ENCODE measurements around the gene RPRML. TPM values are rescaled to one million over a fixed set of nuclear protein-coding genes. Genes with fewer than 3 reads are reported as not detected.

RPRML gene
- total and polyA plus RNA-seq, 3 experiments from 2014 or later: not detected

GRCh38 chr17:46974086-46974485 is 5.0 kb downstream of the RPRML start:
- Mint-ChIP-seq H3K4me1 (peaks cover 7 to 10% (median 8%) of the 10 kb centered on the region in 3 donors), H3K36me3 (peaks cover 4 to 8% (median 4%) of the 10 kb centered on the region in 3 donors), H3K27me3 (peaks cover 18 to 27% of the 10 kb centered on the region in 2 donors), H3K27ac (peak overlapping the region in 1 of 8 donors; percentile 9), H3K9me3 (peaks cover 0 to 4% (median 0%) of the 10 kb centered on the region in 5 donors), H3K4me3 (no peak overlapping the region)
- Histone ChIP-seq H3K4me1 (ENCODE audit: insufficient read depth, low read length) (no peaks in the 10 kb centered on the region), H3K9me3 (ENCODE audit: low read length) (no peaks in the 10 kb centered on the region), H3K27ac (ENCODE audit: low read depth, low read length) (no peak overlapping the region), H3K4me3 (ENCODE audit: low read length) (no peak overlapping the region), H3K36me3 (ENCODE audit: insufficient read depth, low read length) (no peaks in the 10 kb centered on the region), H3K27me3 (ENCODE audit: insufficient read depth, low read length, poor library complexity, severe bottlenecking) (peaks cover 5% of the 10 kb centered on the region)
- ChIA-PET POLR2A (no interaction called here), CTCF (no interaction called here)
- no peak for DNase-seq

GRCh38 chr17:46972346-46972745 is 6.7 kb downstream of the RPRML start:
- H3K36me3 ChIP-seq (ENCODE audit: insufficient read depth, low read length): no peaks in the 10 kb centered on the region
- no peak overlapping the region for H3K4me3 ChIP-seq (ENCODE audit: low read length)
- no peaks in the 10 kb centered on the region for H3K4me1 ChIP-seq (ENCODE audit: insufficient read depth, low read length)
- no peaks in the 10 kb centered on the region for H3K9me3 Mint-ChIP-seq
- DNase-seq: no peak
- H3K4me3 Mint-ChIP-seq: no peak overlapping the region
- no peaks in the 10 kb centered on the region for H3K9me3 ChIP-seq (ENCODE audit: low read length)
- H3K27me3 ChIP-seq (ENCODE audit: insufficient read depth, low read length, poor library complexity, severe bottlenecking): no peaks in the 10 kb centered on the region
- CTCF ChIA-PET: no interaction called here
- H3K36me3 Mint-ChIP-seq: peaks cover 11 to 23% (median 13%) of the 10 kb centered on the region in 3 donors
- POLR2A ChIA-PET: no interaction called here
- H3K4me1 Mint-ChIP-seq: no peaks in the 10 kb centered on the region
- no peak overlapping the region for H3K27ac Mint-ChIP-seq
- H3K27me3 Mint-ChIP-seq: peaks cover 10 to 15% of the 10 kb centered on the region in 2 donors
- no peak overlapping the region for H3K27ac ChIP-seq (ENCODE audit: low read depth, low read length)

- Mint-ChIP-seq H3K9me3 (no peaks in the 10 kb centered on the region), H3K4me1 (no peaks in the 10 kb centered on the region), H3K4me3 (no peak overlapping the region), H3K36me3 (peaks cover 16 to 28% (median 18%) of the 10 kb centered on the region in 3 donors), H3K27ac (no peak overlapping the region), H3K27me3 (peaks cover 7 to 9% of the 10 kb centered on the region in 2 donors)
- Histone ChIP-seq H3K36me3 (ENCODE audit: insufficient read depth, low read length) (no peaks in the 10 kb centered on the region), H3K27ac (ENCODE audit: low read depth, low read length) (no peak overlapping the region), H3K9me3 (ENCODE audit: low read length) (no peaks in the 10 kb centered on the region), H3K27me3 (ENCODE audit: insufficient read depth, low read length, poor library complexity, severe bottlenecking) (no peaks in the 10 kb centered on the region), H3K4me3 (ENCODE audit: low read length) (no peak overlapping the region), H3K4me1 (ENCODE audit: insufficient read depth, low read length) (no peaks in the 10 kb centered on the region)
- POLR2A ChIA-PET: no interaction called here
- CTCF ChIA-PET: no interaction called here
- no peak for DNase-seq
These were observed 7.3 kb downstream of the RPRML start for GRCh38 chr17:46971647-46972300.

- Histone ChIP-seq H3K27me3 (ENCODE audit: insufficient read depth, low read length, poor library complexity, severe bottlenecking) (no peaks in the 10 kb centered on the region), H3K4me1 (ENCODE audit: insufficient read depth, low read length) (no peaks in the 10 kb centered on the region), H3K4me3 (ENCODE audit: low read length) (no peak overlapping the region), H3K9me3 (ENCODE audit: low read length) (no peaks in the 10 kb centered on the region), H3K27ac (ENCODE audit: low read depth, low read length) (no peak overlapping the region), H3K36me3 (ENCODE audit: insufficient read depth, low read length) (no peaks in the 10 kb centered on the region)
- Mint-ChIP-seq H3K9me3 (peaks cover 0 to 2% (median 0%) of the 10 kb centered on the region in 5 donors), H3K27ac (no peak overlapping the region), H3K36me3 (peaks cover 14 to 34% (median 23%) of the 10 kb centered on the region in 3 donors), H3K4me3 (no peak overlapping the region), H3K27me3 (peaks cover 0 to 3% of the 10 kb centered on the region in 2 donors), H3K4me1 (no peaks in the 10 kb centered on the region)
- ChIA-PET CTCF (interaction anchor here (1.9 kb wide), 1 partner anchor 27 kb away, joined by 6 read pairs; no protein-coding TSS in a partner anchor), POLR2A (no interaction called here)
- DNase-seq: no peak
These were observed 10.2 kb downstream of the RPRML start for GRCh38 chr17:46968896-46969295.

GRCh38 chr17:46968224-46968834 is 10.7 kb downstream of the RPRML start:
- H3K9me3 Mint-ChIP-seq: peaks cover 0 to 4% (median 0%) of the 10 kb centered on the region in 5 donors
- Histone ChIP-seq H3K4me3 (ENCODE audit: low read length) (no peak overlapping the region), H3K27ac (ENCODE audit: low read depth, low read length) (no peak overlapping the region), H3K4me1 (ENCODE audit: insufficient read depth, low read length) (no peaks in the 10 kb centered on the region), H3K27me3 (ENCODE audit: insufficient read depth, low read length, poor library complexity, severe bottlenecking) (no peaks in the 10 kb centered on the region), H3K9me3 (ENCODE audit: low read length) (no peaks in the 10 kb centered on the region), H3K36me3 (ENCODE audit: insufficient read depth, low read length) (no peaks in the 10 kb centered on the region)
- H3K27me3 Mint-ChIP-seq: peaks cover 0 to 3% of the 10 kb centered on the region in 2 donors
- H3K27ac Mint-ChIP-seq: peak overlapping the region in 1 of 8 donors; percentile 86
- H3K36me3 Mint-ChIP-seq: peaks cover 14 to 34% (median 23%) of the 10 kb centered on the region in 3 donors
- ChIA-PET POLR2A (interaction anchor here (0.5 kb wide), 1 partner anchor 22 kb away, joined by 5 read pairs; no protein-coding TSS in a partner anchor), CTCF (interaction anchor here (1.9 kb wide), 1 partner anchor 27 kb away, joined by 6 read pairs; no protein-coding TSS in a partner anchor)
- DNase-seq: no peak
- H3K4me3 Mint-ChIP-seq: no peak overlapping the region
- no peaks in the 10 kb centered on the region for H3K4me1 Mint-ChIP-seq

GRCh38 chr17:46964315-46965265 is 14.5 kb downstream of the RPRML start:
- peaks cover 14 to 36% (median 31%) of the 10 kb centered on the region in 3 donors for H3K36me3 Mint-ChIP-seq
- POLR2A ChIA-PET: no interaction called here
- no peaks in the 10 kb centered on the region for H3K27me3 ChIP-seq (ENCODE audit: insufficient read depth, low read length, poor library complexity, severe bottlenecking)
- no peaks in the 10 kb centered on the region for H3K4me1 ChIP-seq (ENCODE audit: insufficient read depth, low read length)
- H3K27ac ChIP-seq (ENCODE audit: low read depth, low read length): no peak overlapping the region
- DNase-seq: no peak
- peaks cover 0 to 2% of the 10 kb centered on the region in 2 donors for H3K27me3 Mint-ChIP-seq
- no peak overlapping the region for H3K4me3 Mint-ChIP-seq
- no peaks in the 10 kb centered on the region for H3K9me3 ChIP-seq (ENCODE audit: low read length)
- H3K4me1 Mint-ChIP-seq: peaks cover 4 to 6% (median 6%) of the 10 kb centered on the region in 3 donors
- H3K4me3 ChIP-seq (ENCODE audit: low read length): no peak overlapping the region
- CTCF ChIA-PET: interaction anchor here (1.4 kb wide), 1 partner anchor 21 kb away, joined by 3 read pairs; no protein-coding TSS in a partner anchor
- H3K36me3 ChIP-seq (ENCODE audit: insufficient read depth, low read length): no peaks in the 10 kb centered on the region
- H3K27ac Mint-ChIP-seq: no peak overlapping the region
- peaks cover 0 to 12% (median 2%) of the 10 kb centered on the region in 5 donors for H3K9me3 Mint-ChIP-seq

- Mint-ChIP-seq H3K27me3 (peaks cover 0 to 2% of the 10 kb centered on the region in 2 donors), H3K4me1 (peaks cover 4 to 6% (median 6%) of the 10 kb centered on the region in 3 donors), H3K27ac (no peak overlapping the region), H3K9me3 (peaks cover 0 to 12% (median 2%) of the 10 kb centered on the region in 5 donors), H3K4me3 (no peak overlapping the region), H3K36me3 (peaks cover 14 to 38% (median 35%) of the 10 kb centered on the region in 3 donors)
- H3K36me3 ChIP-seq (ENCODE audit: insufficient read depth, low read length): no peaks in the 10 kb centered on the region
- POLR2A ChIA-PET: no interaction called here
- H3K4me1 ChIP-seq (ENCODE audit: insufficient read depth, low read length): no peaks in the 10 kb centered on the region
- no peak for DNase-seq
- H3K9me3 ChIP-seq (ENCODE audit: low read length): no peaks in the 10 kb centered on the region
- no peak overlapping the region for H3K27ac ChIP-seq (ENCODE audit: low read depth, low read length)
- no peaks in the 10 kb centered on the region for H3K27me3 ChIP-seq (ENCODE audit: insufficient read depth, low read length, poor library complexity, severe bottlenecking)
- CTCF ChIA-PET: interaction anchor here (1.4 kb wide), 1 partner anchor 20 kb away, joined by 3 read pairs; no protein-coding TSS in a partner anchor
- H3K4me3 ChIP-seq (ENCODE audit: low read length): no peak overlapping the region
These were observed 15.5 kb downstream of the RPRML start for GRCh38 chr17:46963571-46963970.
